Lung (tissue), 12 donors: ENCODE results near the gene VAPA. TPM values are rescaled to one million over a fixed set of nuclear protein-coding genes. Genes with fewer than 3 reads are reported as not detected.

ENCODE experiments used
- ATAC-seq: fragments of 200-7000 bp; cut with Tn5 transposase; one replicate; pipeline ENCODE4 v1.9.1; 2020; ENCODE audit warnings: moderate number of reproducible peaks; ENCODE audit not compliant: insufficient read depth, low FRiP score
- DNase-seq, 3 donors: peaks; one replicate each; pipeline ENCODE4 v3.0.0-alpha.2; 2013 to 2017
- H3K27ac ChIP-seq, 2 donors: one replicate each; pipeline ENCODE4 v1.5.1; 2013; ENCODE audit warnings: mild to moderate bottlenecking in 2 of 2, moderate library complexity in 2 of 2, control low read depth in 1 of 2, inconsistent platforms in 1 of 2, low read depth in 1 of 2, low read length in 1 of 2
- H3K27me3 ChIP-seq, 3 donors: one replicate each; pipeline ENCODE4 v1.5.1; 2013; ENCODE audit warnings: low read length in 2 of 3; ENCODE audit not compliant: control insufficient read depth in 3 of 3, insufficient read depth in 3 of 3
- H3K36me3 ChIP-seq, 4 donors: one replicate each; pipeline ENCODE4 v1.5.1; 2013; ENCODE audit warnings: low read length in 4 of 4, mild to moderate bottlenecking in 1 of 4, moderate library complexity in 1 of 4; ENCODE audit not compliant: control insufficient read depth in 4 of 4, insufficient read depth in 4 of 4
- H3K4me1 ChIP-seq, 5 donors: one replicate each; pipeline ENCODE4 v1.5.1; 2013; ENCODE audit warnings: low read length in 5 of 5, mild to moderate bottlenecking in 2 of 5, moderate library complexity in 1 of 5; ENCODE audit not compliant: control insufficient read depth in 5 of 5, insufficient read depth in 5 of 5
- H3K4me3 ChIP-seq: one replicate; pipeline ENCODE4 v1.5.1; 2013; ENCODE audit warnings: mild to moderate bottlenecking, control low read depth, moderate library complexity
- H3K9ac ChIP-seq, 2 donors: one replicate each; pipeline ENCODE4 v1.5.1; 2013; ENCODE audit warnings: low read length in 2 of 2, control low read depth in 1 of 2; ENCODE audit not compliant: insufficient read depth in 1 of 2
- H3K9me3 ChIP-seq, 4 donors: one replicate each; pipeline ENCODE4 v1.5.1; 2013; ENCODE audit warnings: low read length in 3 of 4, mild to moderate bottlenecking in 1 of 4, moderate library complexity in 1 of 4; ENCODE audit not compliant: control insufficient read depth in 4 of 4, insufficient read depth in 3 of 4
- WGBS, 2 donors: extraction: QIAGEN DNeasy Blood & Tissue Kit; methylation state at CpG; one replicate each; pipeline ENCODE4 v1.1.7; 2013; 5-methylcytosine and 5-hydroxymethylcytosine counted together
- polyA plus RNA-seq, 2 donors: library from polyadenylated mRNA; stranded (reverse); fragments of 200-250 nt; gene quantifications; one replicate each; pipeline ENCODE4 v1.2.1, GENCODE V29; 2013
- total RNA-seq, 2 donors: library from RNA; depleted of rRNA in 1 of 2; stranded (reverse); fragments of >200 nt in 1 of 2; gene quantifications; one replicate each; pipeline ENCODE4 v1.2.1, GENCODE V29; 2014 to 2021
- TF ChIP-seq, protein P1 (sequence below): IDR thresholded peaks from 2 replicates; pipeline ENCODE4 v1.5.1; 2012; ENCODE audit warnings: mild to moderate bottlenecking; ENCODE audit errors: control extremely low read depth, extremely low read depth
- donor health status: control.
- donor health status: control.
- donor health status: Bipolar disorder and iron deficiency.
- donor health status: healthy.
- donor health status: DM: yes; HTN: yes; CAD: no.

VAPA gene
- total and polyA plus RNA-seq, 4 donors = 143 to 351 (median 248) TPM

DNA sequence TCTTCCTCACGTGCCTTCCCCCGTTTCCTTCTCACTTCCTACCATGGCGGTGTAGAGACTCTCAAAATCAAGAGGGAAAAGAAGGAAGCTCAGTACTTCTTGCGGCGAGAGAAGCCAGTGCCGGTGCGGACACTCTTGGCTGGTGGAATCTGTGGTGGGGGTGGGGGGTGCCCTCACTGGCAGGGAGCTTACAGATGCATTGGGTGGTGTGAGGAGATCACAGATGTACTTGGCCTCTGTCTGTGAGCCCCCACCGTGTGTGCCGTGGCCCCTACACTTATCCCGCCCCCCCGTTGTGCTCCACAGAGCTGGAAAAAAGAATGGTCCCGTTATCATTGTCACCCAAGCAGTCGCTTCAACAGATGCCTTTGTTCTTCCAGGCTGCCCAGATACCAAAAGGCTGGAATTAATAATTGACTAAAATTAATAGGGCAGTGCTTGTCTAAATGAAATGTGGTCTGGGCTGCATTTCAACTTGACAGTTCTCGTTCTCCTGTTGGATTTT lies 79.8 kb downstream of the VAPA start:
- Histone ChIP-seq H3K4me3 (no peak overlapping the region), H3K4me1 (peaks cover 0 to 60% (median 36%) of the 10 kb centered on the region in 5 donors), H3K36me3 (no peaks in the 10 kb centered on the region), H3K27ac (no peak overlapping the region), H3K27me3 (no peaks in the 10 kb centered on the region), H3K9ac (no peak overlapping the region), H3K9me3 (peaks cover 0 to 5% (median under 1%) of the 10 kb centered on the region in 4 donors)
- DNase-seq (no peak), ATAC-seq (no peak)
- TF ChIP-seq, protein P1, sequence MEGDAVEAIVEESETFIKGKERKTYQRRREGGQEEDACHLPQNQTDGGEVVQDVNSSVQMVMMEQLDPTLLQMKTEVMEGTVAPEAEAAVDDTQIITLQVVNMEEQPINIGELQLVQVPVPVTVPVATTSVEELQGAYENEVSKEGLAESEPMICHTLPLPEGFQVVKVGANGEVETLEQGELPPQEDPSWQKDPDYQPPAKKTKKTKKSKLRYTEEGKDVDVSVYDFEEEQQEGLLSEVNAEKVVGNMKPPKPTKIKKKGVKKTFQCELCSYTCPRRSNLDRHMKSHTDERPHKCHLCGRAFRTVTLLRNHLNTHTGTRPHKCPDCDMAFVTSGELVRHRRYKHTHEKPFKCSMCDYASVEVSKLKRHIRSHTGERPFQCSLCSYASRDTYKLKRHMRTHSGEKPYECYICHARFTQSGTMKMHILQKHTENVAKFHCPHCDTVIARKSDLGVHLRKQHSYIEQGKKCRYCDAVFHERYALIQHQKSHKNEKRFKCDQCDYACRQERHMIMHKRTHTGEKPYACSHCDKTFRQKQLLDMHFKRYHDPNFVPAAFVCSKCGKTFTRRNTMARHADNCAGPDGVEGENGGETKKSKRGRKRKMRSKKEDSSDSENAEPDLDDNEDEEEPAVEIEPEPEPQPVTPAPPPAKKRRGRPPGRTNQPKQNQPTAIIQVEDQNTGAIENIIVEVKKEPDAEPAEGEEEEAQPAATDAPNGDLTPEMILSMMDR = no peak
- WGBS, 2 donors = 77 to 84% methylated on average over 14 of the region's 14 CpGs

DNA sequence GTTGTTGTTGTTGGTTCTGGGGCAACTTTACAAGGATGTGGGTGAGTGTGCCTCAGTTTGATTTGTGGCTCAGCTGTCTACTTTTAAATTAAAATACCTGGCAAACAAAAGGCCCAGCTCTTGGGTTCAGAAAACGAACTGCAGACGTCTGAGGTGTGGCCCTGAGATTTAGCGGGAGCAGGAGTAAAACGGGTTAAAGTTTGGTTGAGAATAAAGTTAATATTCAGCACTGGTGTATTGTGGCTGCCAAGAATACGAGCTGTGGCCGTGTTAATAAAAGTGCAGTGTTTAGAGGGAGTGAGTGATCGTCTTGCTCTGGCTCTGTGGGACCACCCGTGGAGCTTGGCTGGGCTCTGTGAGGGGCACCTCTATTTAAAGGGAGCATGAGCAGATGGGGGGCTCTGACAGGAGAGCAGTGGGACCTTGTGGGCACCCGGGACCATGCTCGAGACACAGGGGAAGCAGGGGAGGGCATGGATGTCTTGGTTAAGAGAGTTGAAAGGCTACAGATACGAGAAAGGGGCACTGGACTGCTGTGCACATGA lies 80.3 kb downstream of the VAPA start:
- Histone ChIP-seq H3K27ac (no peak overlapping the region), H3K27me3 (no peaks in the 10 kb centered on the region), H3K36me3 (no peaks in the 10 kb centered on the region), H3K4me1 (peaks cover 0 to 56% (median 34%) of the 10 kb centered on the region in 5 donors), H3K4me3 (no peak overlapping the region), H3K9me3 (peaks cover 0 to 5% (median under 1%) of the 10 kb centered on the region in 4 donors), H3K9ac (no peak overlapping the region)
- WGBS, 2 donors = 68 to 78% methylated on average over 11 of the region's 11 CpGs
- TF ChIP-seq, protein P1 = no peak
- no peak for ATAC-seq
- peak; percentile 69 to 82 (median 81) for DNase-seq

DNA sequence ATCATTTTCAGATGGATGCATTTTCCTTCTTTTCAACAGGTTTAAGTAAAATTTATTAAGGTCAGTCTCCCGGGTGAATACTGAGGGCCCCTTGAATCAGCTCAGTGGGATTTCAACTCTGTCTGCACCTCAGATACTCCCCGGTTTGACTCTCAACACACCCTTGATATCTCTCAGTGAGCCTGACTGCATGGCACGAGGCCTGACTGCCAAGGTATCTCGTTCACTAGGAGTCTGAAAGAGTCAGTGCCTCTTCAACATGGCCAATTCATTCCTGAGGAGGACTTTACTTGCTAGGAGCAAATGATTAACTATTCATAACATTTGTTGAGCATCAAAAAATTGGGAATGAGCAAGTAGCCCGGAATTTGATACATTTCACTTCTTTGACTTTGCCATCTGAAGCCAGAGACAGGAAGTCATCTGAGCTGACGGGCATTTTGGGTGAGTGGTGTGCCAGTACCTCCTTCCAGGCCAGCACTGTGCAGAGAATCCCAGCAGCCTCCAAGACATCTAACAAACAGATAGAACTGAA lies 81.0 kb downstream of the VAPA start:
- 77 to 93% methylated on average over 6 of the region's 6 CpGs for WGBS, 2 donors
- Histone ChIP-seq H3K4me3 (no peak overlapping the region), H3K9ac (no peak overlapping the region), H3K27ac (no peak overlapping the region), H3K9me3 (peaks cover 0 to 8% (median under 1%) of the 10 kb centered on the region in 4 donors), H3K27me3 (no peaks in the 10 kb centered on the region), H3K36me3 (no peaks in the 10 kb centered on the region), H3K4me1 (peaks cover 0 to 51% (median 30%) of the 10 kb centered on the region in 5 donors)
- TF ChIP-seq, protein P1 = no peak
- no peak for ATAC-seq
- DNase-seq = no peak
